K562 (cell line): ENCODE measurements around the gene ELMO1. TPM values are rescaled to one million over a fixed set of nuclear protein-coding genes. Genes with fewer than 3 reads are reported as not detected.
A peak's percentile ranks its signal among the peaks of the same experiment; 100 is the strongest.

Experiments
- ATAC-seq: fragments of 200-7000 bp; cut with Tn5 transposase; 3 replicates; pipeline ENCODE4 v1.9.1; 2020; ENCODE audit warnings: moderate library complexity
- BruUV-seq: library from RNA; stranded (reverse); fragments of 400-500 nt; replicated peaks from 2 replicates; lab custom pipeline; 2021; lab: Mats Ljungman, UMichigan
- CTCF ChIA-PET: fragments of 300-600 bp; formaldehyde crosslinking; extraction: SDS; loops from one replicate; lab custom pipeline; 2021; ENCODE audit warnings: low intra/inter-chr PET ratio; lab: Yijun Ruan, JAX
- POLR2A ChIA-PET: fragments of 300-600, 350-650 bp; sonication (Branson Sonifier 250); formaldehyde crosslinking; extraction: SDS; loops from one replicate; lab custom pipeline; 2021; ENCODE audit warnings: antibody characterized with exemption, inconsistent platforms; lab: Yijun Ruan, JAX
- DNase-seq, 4 experiments: peaks; one replicate each; pipeline versions ENCODE4 v3.0.0 to v3.0.0-alpha.2; 2011 to 2018; ENCODE audit warnings: low spot score in 3 of 4, mixed read lengths in 3 of 4; ENCODE audit errors: extremely low read depth in 1 of 4
- FAIRE-seq: peaks from 2 replicates; lab custom pipeline; 2011; peaks lifted over from hg19 to GRCh38; lab: Jason Lieb, UNC
- H2AFZ ChIP-seq: 2 replicates; pipeline ENCODE4 v1.6.0; 2011; ENCODE audit warnings: low read depth, low read length, control low read depth, inconsistent platforms
- H3K27ac ChIP-seq: fragments of 200-600 bp; 3 replicates; pipeline ENCODE4 v1.8.0; 2011; ENCODE audit warnings: low read depth, mild to moderate bottlenecking, control low read depth, inconsistent platforms, low read length, moderate library complexity, mixed read lengths; ENCODE audit errors: extremely low read depth
- H3K27me3 ChIP-seq, 2 experiments: fragments of 300-600 bp in 1 of 2; 2 replicates in 1 of 2; 3 replicates in 1 of 2; pipeline versions ENCODE4 v1.6.0 to v1.8.0; 2011; ENCODE audit warnings: inconsistent platforms in 2 of 2, low read length in 2 of 2, mild to moderate bottlenecking in 1 of 2, mixed read lengths in 1 of 2, moderate library complexity in 1 of 2; ENCODE audit not compliant: control insufficient read depth in 2 of 2, insufficient read depth in 2 of 2
- H3K36me3 ChIP-seq: fragments of 300-600 bp; 3 replicates; pipeline ENCODE4 v1.8.0; 2011; ENCODE audit warnings: mild to moderate bottlenecking, low read length, inconsistent platforms; ENCODE audit not compliant: control insufficient read depth, insufficient read depth
- H3K4me1 ChIP-seq, 2 experiments: fragments of 200-600 bp in 1 of 2; replicated peaks in 1 of 2; 2 replicates in 1 of 2; 3 replicates in 1 of 2; pipeline versions ENCODE4 v1.5.1 to v1.8.0; 2011; ENCODE audit warnings: inconsistent platforms in 2 of 2, low read length in 2 of 2, mild to moderate bottlenecking in 1 of 2, mixed read lengths in 1 of 2, moderate library complexity in 1 of 2; ENCODE audit not compliant: control insufficient read depth in 2 of 2, insufficient read depth in 2 of 2
- H3K4me2 ChIP-seq: 2 replicates; pipeline ENCODE4 v1.6.1; 2011; ENCODE audit warnings: low read length, control low read depth, inconsistent platforms, mixed read lengths; ENCODE audit not compliant: insufficient read depth
- H3K4me3 ChIP-seq: fragments of 200-600 bp; sonication (generic), shearing (Covaris generic); 2 replicates; pipeline ENCODE4 v1.5.1; 2016; ENCODE audit warnings: control low read depth, inconsistent platforms
- H3K79me2 ChIP-seq: fragments of 200-600 bp; 3 replicates; pipeline ENCODE4 v1.8.0; 2011; ENCODE audit warnings: low read length, inconsistent platforms; ENCODE audit not compliant: control insufficient read depth, insufficient read depth
- H3K9ac ChIP-seq, 2 experiments: 2 replicates each; pipeline versions ENCODE4 v1.6.0 to v1.6.1; 2011; ENCODE audit warnings: low read depth in 2 of 2, low read length in 2 of 2, control low read depth in 1 of 2, inconsistent platforms in 1 of 2, mild to moderate bottlenecking in 1 of 2, mixed read lengths in 1 of 2; ENCODE audit not compliant: insufficient read depth in 1 of 2
- H3K9me1 ChIP-seq: one replicate; pipeline ENCODE4 v1.6.0; 2011; ENCODE audit warnings: inconsistent platforms, mild to moderate bottlenecking, low read length, moderate library complexity; ENCODE audit not compliant: control insufficient read depth, insufficient read depth
- H3K9me3 ChIP-seq: replicated peaks from 2 replicates; pipeline ENCODE4 v1.5.1; 2011; ENCODE audit warnings: low read depth, low read length, inconsistent platforms; ENCODE audit not compliant: control insufficient read depth, insufficient read depth
- H4K20me1 ChIP-seq: replicated peaks from 2 replicates; pipeline ENCODE4 v1.6.1; 2011; ENCODE audit warnings: low read length, inconsistent platforms, mixed read lengths; ENCODE audit not compliant: control insufficient read depth, insufficient read depth
- CBFA2T3 ChIP-seq: fragments of 450-650 bp; IDR thresholded peaks from 2 replicates; pipeline ENCODE4 v1.6.1; 2017
- CREB1 ChIP-seq, 2 experiments: sonication (generic) in 1 of 2; formaldehyde crosslinking in 1 of 2; IDR thresholded peaks; 2 replicates each; pipeline versions ENCODE4 v1.6.1 to v1.8.0; 2012 to 2022; ENCODE audit warnings: inconsistent platforms in 1 of 2, mild to moderate bottlenecking in 1 of 2, missing genetic modification reagents in 1 of 2, moderate library complexity in 1 of 2
- EP400 ChIP-seq: fragments of 450-650 bp; IDR thresholded peaks from 2 replicates; pipeline ENCODE4 v1.6.1; 2017; ENCODE audit warnings: antibody characterized with exemption, mild to moderate bottlenecking, moderate library complexity
- FOSL1 ChIP-seq: fragments of 200-800 bp; sonication (Bioruptor generic); conservative IDR thresholded peaks from 2 replicates; pipeline ENCODE4 v1.6.1; 2016; ENCODE audit warnings: missing genetic modification characterization, missing compliant biosample characterization
- FUS ChIP-seq: fragments of 200-400 bp; formaldehyde crosslinking; optimal IDR thresholded peaks from 2 replicates; pipeline ENCODE3; 2017; ENCODE audit warnings: low read depth, low read length
- MEIS2 ChIP-seq: fragments of 450-650 bp; IDR thresholded peaks from 2 replicates; pipeline ENCODE4 v1.6.1; 2014; ENCODE audit warnings: mild to moderate bottlenecking; ENCODE audit not compliant: partially characterized antibody
- POLR2G ChIP-seq: fragments of 200-400 bp; formaldehyde crosslinking; IDR thresholded peaks from 2 replicates; pipeline ENCODE4 v1.6.1; 2017; ENCODE audit warnings: low read depth, mild to moderate bottlenecking, antibody characterized with exemption, low read length, moderate library complexity
- RCOR1 ChIP-seq, 2 experiments: IDR thresholded peaks; 2 replicates each; pipeline ENCODE4 v1.6.1; 2012; ENCODE audit warnings: low read depth in 2 of 2, low read length in 2 of 2, borderline replicate concordance in 1 of 2, improper control_type of control experiment in 1 of 2
- SP1 ChIP-seq: sonication (generic); formaldehyde crosslinking; IDR thresholded peaks from 2 replicates; pipeline ENCODE4 v1.8.1; 2022; ENCODE audit warnings: mild to moderate bottlenecking, missing genetic modification reagents
- XRCC5 ChIP-seq: fragments of 200-400 bp; formaldehyde crosslinking; IDR thresholded peaks from 2 replicates; pipeline ENCODE4 v1.6.1; 2017; ENCODE audit warnings: low read depth, mild to moderate bottlenecking, low read length
- ZBED1 ChIP-seq: IDR thresholded peaks from 2 replicates; pipeline ENCODE4 v1.6.1; 2014
- ZNF121 ChIP-seq: sonication (generic); formaldehyde crosslinking; conservative IDR thresholded peaks from 2 replicates; pipeline ENCODE4 v1.8.0; 2022; ENCODE audit warnings: missing genetic modification reagents
- ZNF263 ChIP-seq: sonication (generic); formaldehyde crosslinking; IDR thresholded peaks from 2 replicates; pipeline ENCODE4 v1.8.0; 2022; ENCODE audit warnings: mild to moderate bottlenecking, missing genetic modification reagents, borderline replicate concordance
- WGBS: fragments of 100-300 bp; shearing (Covaris generic); methylation state at CpG from one replicate; pipeline ENCODE4 v1.1.6; 2016; ENCODE audit warnings: low coverage, mixed read lengths; ENCODE audit not compliant: insufficient coverage; ENCODE audit errors: missing lambda C conversion rate; 5-methylcytosine and 5-hydroxymethylcytosine counted together
- in situ Hi-C: fragments of 300-500 bp; cut with MboI; formaldehyde crosslinking; loops from 4 replicates; pipeline ENCODE4 v1.15.0; 2018; ENCODE audit warnings: inconsistent platforms, mixed read lengths
- intact Hi-C: fragments of 100-400 bp; cut with micrococcal nuclease; formaldehyde crosslinking; loops from 2 replicates; pipeline ENCODE4 v1.14.2; 2022
- polyA plus RNA-seq, 8 experiments: library from polyadenylated mRNA; depleted of rRNA in 4 of 8; stranded (reverse) in 5 of 8; unstranded in 3 of 8; fragments of >200 nt; fragmentation: Nextera tagmentation in 2 of 8; fragmentation: Illumina TruSeq in 1 of 8; extraction: Ambion mirVana in 2 of 8; extraction: Trizol in 1 of 8; gene quantifications; 2 replicates each; pipeline versions ENCODE4 v1.2.1 to v1.2.3, GENCODE V29; 2011 to 2014; ENCODE audit warnings: inconsistent platforms in 1 of 8, missing spikeins in 1 of 8
- total RNA-seq, 7 experiments: library from RNA; depleted of rRNA in 6 of 7; stranded (reverse); fragments of >200 nt in 6 of 7; fragmentation: Illumina TruSeq in 2 of 7; extraction: Trizol in 2 of 7; gene quantifications; 2 replicates each; pipeline versions ENCODE4 v1.2.1 to v1.2.3, GENCODE V29; 2011 to 2021; ENCODE audit warnings: low replicate concordance in 1 of 7
- TF ChIP-seq, protein P1 (sequence below), 2 experiments: fragments of 450-650 bp in 1 of 2; sonication (generic) in 1 of 2; formaldehyde crosslinking in 1 of 2; IDR thresholded peaks in 1 of 2; conservative IDR thresholded peaks in 1 of 2; 2 replicates each; pipeline versions ENCODE4 v1.6.1 to v1.8.1; 2016 to 2023; ENCODE audit warnings: mild to moderate bottlenecking in 2 of 2, moderate library complexity in 2 of 2, inconsistent platforms in 1 of 2, missing genetic modification reagents in 1 of 2
- TF ChIP-seq, protein P2 (sequence below), 2 experiments: IDR thresholded peaks; 2 replicates each; pipeline ENCODE4 v1.6.1; 2012; ENCODE audit warnings: improper control_type of control experiment in 2 of 2, low read depth in 2 of 2, low read length in 2 of 2, borderline replicate concordance in 1 of 2
- TF ChIP-seq, protein P3 (sequence below): fragments of 250-450 bp; sonication (Bioruptor Pico); IDR thresholded peaks from 2 replicates; pipeline ENCODE4 v1.5.0; 2020; ENCODE audit warnings: mild to moderate bottlenecking

The ELMO1 gene
- total and polyA plus RNA-seq, 9 of the 15 experiments (the other 6 are each of a cell fraction or from before 2014, with no cell fraction given) = 0.36 to 7.2 (median 3.6) TPM

DNA sequence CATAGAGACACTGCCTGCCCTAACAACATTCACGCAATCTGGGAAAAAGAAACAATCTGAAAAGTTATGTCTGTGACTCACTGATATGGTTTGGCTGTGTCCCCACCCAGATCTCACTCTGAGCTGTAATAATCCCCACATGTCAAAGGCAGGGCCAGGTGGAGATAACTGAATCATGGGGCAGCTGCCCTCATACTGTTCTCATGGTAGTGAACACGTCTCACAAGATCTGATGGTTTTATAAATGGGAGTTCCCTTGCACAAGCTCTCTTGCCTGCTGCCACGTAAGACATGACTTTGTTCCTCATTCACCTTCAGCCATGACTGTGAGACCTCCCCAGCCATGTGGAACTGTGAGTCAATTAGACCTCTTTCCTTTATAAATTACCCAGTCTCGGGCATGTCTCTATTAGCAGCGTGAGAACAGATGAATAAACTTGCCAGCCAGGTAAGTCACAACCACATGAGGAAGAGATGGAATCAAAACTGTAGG, 382.8 kb downstream of the ELMO1 start:
- 3% methylated on average over 5 of the region's 5 CpGs for WGBS
- ChIA-PET CTCF (no interaction called here), POLR2A (no interaction called here)
- Histone ChIP-seq H3K79me2 (no peaks in the 10 kb centered on the region), H2AFZ (no peak overlapping the region), H4K20me1 (no peaks in the 10 kb centered on the region), H3K27ac (no peak overlapping the region), H3K4me2 (no peak overlapping the region), H3K9me3 (no peaks in the 10 kb centered on the region), H3K27me3 (no peaks in the 10 kb centered on the region), H3K9ac (no peak overlapping the region), H3K9me1 (no peaks in the 10 kb centered on the region), H3K4me1 (no peaks in the 10 kb centered on the region), H3K36me3 (no peaks in the 10 kb centered on the region), H3K4me3 (no peak overlapping the region)
- intact Hi-C loops (no loop called here), in situ Hi-C loops (no loop called here)
- DNase-seq (peak in 1 of 4 experiments; percentile 9), FAIRE-seq (no peak), ATAC-seq (no peak)
- no TSS peak for BruUV-seq
- TF ChIP-seq POLR2G (no peak), RCOR1 (IDR thresholded peaks at IDR 0.05; ENCODE audit: borderline replicate concordance in 1 of 2, low read depth in 2 of 2, low read length in 2 of 2) (peak in 1 of 2 experiments; percentile 35; a peak in 1 of 4 replicates), ZNF121 (CRISPR knock-in tag) (no peak), FOSL1 (tag) (peak; percentile 52), ZNF263 (CRISPR knock-in tag) (no peak), EP400 (no peak), CREB1 (IDR thresholded peaks at IDR 0.05) (no peak), CREB1 (CRISPR knock-in tag; IDR thresholded peaks at IDR 0.05) (no peak), ZBED1 (no peak), SP1 (no peak), MEIS2 (no peak), CBFA2T3 (peak; percentile 39), XRCC5 (no peak), FUS (no peak)
- TF ChIP-seq, protein P1, sequence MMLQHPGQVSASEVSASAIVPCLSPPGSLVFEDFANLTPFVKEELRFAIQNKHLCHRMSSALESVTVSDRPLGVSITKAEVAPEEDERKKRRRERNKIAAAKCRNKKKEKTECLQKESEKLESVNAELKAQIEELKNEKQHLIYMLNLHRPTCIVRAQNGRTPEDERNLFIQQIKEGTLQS (IDR thresholded peaks at IDR 0.05) = no peak
- TF ChIP-seq, protein P1 (CRISPR knock-in tag; conservative IDR thresholded peaks at IDR 0.05) = no peak
- TF ChIP-seq, protein P2, sequence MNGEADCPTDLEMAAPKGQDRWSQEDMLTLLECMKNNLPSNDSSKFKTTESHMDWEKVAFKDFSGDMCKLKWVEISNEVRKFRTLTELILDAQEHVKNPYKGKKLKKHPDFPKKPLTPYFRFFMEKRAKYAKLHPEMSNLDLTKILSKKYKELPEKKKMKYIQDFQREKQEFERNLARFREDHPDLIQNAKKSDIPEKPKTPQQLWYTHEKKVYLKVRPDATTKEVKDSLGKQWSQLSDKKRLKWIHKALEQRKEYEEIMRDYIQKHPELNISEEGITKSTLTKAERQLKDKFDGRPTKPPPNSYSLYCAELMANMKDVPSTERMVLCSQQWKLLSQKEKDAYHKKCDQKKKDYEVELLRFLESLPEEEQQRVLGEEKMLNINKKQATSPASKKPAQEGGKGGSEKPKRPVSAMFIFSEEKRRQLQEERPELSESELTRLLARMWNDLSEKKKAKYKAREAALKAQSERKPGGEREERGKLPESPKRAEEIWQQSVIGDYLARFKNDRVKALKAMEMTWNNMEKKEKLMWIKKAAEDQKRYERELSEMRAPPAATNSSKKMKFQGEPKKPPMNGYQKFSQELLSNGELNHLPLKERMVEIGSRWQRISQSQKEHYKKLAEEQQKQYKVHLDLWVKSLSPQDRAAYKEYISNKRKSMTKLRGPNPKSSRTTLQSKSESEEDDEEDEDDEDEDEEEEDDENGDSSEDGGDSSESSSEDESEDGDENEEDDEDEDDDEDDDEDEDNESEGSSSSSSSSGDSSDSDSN (IDR thresholded peaks at IDR 0.05; ENCODE audit: borderline replicate concordance in 1 of 2, low read depth in 2 of 2, low read length in 2 of 2) = no peak
- TF ChIP-seq, protein P3, sequence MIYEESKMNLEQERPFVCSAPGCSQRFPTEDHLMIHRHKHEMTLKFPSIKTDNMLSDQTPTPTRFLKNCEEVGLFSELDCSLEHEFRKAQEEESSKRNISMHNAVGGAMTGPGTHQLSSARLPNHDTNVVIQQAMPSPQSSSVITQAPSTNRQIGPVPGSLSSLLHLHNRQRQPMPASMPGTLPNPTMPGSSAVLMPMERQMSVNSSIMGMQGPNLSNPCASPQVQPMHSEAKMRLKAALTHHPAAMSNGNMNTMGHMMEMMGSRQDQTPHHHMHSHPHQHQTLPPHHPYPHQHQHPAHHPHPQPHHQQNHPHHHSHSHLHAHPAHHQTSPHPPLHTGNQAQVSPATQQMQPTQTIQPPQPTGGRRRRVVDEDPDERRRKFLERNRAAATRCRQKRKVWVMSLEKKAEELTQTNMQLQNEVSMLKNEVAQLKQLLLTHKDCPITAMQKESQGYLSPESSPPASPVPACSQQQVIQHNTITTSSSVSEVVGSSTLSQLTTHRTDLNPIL = no peak
